ENCODE measurements around the gene CTNNA1.

GRCh38 chr5:138884554-138884953 is 131.3 kb downstream of the CTNNA1 start:
- no peak for TF ChIP-seq HMGN3 (IDR thresholded peaks at IDR 0.05; ENCODE audit: borderline replicate concordance, extremely low read depth, insufficient read length, low read depth, low read length)
- TF ChIP-seq MAX (CRISPR knock-in tag; IDR thresholded peaks at IDR 0.05) = no peak
- no peak for TF ChIP-seq ZNF140 (CRISPR knock-in tag; IDR thresholded peaks at IDR 0.05)
- TF ChIP-seq CREB1 (IDR thresholded peaks at IDR 0.05) = no peak
- no peak for TF ChIP-seq CREB1 (CRISPR knock-in tag; IDR thresholded peaks at IDR 0.05)
- TF ChIP-seq ZNF431 (CRISPR knock-in tag; IDR thresholded peaks at IDR 0.05) = no peak
- TF ChIP-seq CCNT2 (IDR thresholded peaks at IDR 0.05; ENCODE audit: borderline replicate concordance, extremely low read depth, insufficient read length, low read depth, low read length) = no peak
- TF ChIP-seq KDM5B (IDR thresholded peaks at IDR 0.05; ENCODE audit: insufficient replicate concordance, low read depth, low read length) = no peak
- TF ChIP-seq EZH2 (IDR thresholded peaks at IDR 0.05; ENCODE audit: borderline replicate concordance, low read depth, low read length) = no peak
- no peak for TF ChIP-seq ZNF24 (IDR thresholded peaks at IDR 0.05)
- TF ChIP-seq ZEB2 (IDR thresholded peaks at IDR 0.05) = no peak
- TF ChIP-seq CTCF (IDR thresholded peaks at IDR 0.05 in 2 of 3, conservative IDR thresholded peaks at IDR 0.05 in 1 of 3; ENCODE audit: insufficient read depth in 2 of 3, low read depth in 1 of 3, low read length in 3 of 3) = no peak
- no peak for TF ChIP-seq BHLHE40 (IDR thresholded peaks at IDR 0.05; ENCODE audit: low read length)

All from K562 (cell line).